HG02623 (cell line): Measurements from ENCODE around the gene RGMA.

Experiments used
- ATAC-seq: cut with Tn5 transposase; IDR thresholded peaks from one replicate; pipeline ENCODE4 v1.9.1; 2021; ENCODE audit warnings: moderate library complexity; ENCODE audit not compliant: unreplicated experiment

The RGMA gene

DNA sequence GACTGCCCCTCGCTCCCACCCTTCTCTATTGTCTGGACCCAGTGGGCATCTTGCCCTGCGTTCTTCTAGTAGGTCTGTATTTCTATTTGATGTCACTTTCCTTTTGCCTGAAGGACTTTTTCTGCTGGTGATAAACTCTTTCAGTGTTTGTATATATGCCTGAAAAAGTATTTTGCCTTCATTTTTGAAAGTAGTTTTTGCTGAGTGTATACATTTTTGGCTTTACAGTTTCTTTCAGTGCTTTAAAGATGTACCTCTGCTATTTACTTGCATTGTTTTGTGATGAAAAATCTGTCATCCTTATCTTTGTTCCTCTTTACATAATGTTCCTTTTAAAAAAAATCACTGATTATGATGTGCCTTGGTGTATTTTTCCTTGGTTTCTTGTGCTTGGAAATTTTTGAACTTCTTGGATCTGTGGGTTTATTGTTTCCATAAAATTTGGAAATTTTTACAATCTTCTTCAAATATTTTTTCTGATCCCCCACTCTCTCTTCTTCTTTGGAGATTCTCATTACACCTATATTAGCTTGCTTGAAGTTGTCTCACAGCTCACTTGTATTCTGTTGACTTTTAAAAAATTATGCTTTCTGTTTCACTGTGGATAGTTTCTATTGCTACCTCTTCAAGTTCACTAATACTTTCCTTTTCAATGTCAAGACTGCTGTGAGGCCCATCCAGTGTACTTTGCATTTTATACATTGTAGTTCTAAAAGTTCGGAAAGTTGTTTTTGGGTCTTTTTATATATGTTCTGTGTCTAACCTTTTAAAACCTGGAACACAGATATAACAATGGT, 67.8 kb downstream of the RGMA start:
- peak; percentile 74 for ATAC-seq

DNA sequence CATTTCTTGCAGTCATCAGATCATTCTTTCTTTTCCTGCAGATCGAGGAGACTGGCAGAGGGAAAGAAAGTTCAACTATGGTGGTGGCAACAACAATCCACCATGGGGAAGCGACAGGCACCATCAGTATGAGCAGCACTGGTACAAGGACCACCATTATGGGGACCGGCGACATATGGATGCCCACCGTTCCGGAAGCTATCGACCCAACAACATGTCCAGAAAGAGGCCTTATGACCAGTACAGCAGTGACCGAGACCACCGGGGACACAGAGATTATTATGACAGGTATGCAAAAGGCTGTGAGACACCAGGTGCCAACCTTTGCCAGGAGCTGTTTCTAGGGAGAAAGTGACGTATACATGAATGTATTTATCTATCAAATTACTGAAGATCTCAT, 69.0 kb downstream of the RGMA start:
- ATAC-seq: no peak

DNA sequence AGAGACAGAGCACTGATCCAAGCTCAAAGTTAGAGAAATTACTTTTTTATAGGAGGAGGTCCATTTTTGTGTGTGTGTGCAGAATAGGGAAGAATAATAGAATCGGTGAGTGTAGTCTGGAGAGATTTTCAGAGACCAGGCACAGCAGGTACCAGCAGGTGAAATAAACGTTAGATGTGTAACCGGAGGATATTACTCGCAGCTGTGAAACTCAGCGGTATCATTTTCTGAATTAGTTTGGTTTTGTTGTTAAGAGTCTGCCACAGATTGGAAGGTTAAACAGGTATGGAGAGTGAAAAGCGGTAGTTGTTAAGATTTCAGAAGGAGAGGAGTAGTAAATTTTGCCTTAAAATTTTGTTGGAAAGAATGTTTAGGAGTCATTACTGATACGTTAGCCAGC, 69.9 kb downstream of the RGMA start:
- ATAC-seq: no peak

DNA sequence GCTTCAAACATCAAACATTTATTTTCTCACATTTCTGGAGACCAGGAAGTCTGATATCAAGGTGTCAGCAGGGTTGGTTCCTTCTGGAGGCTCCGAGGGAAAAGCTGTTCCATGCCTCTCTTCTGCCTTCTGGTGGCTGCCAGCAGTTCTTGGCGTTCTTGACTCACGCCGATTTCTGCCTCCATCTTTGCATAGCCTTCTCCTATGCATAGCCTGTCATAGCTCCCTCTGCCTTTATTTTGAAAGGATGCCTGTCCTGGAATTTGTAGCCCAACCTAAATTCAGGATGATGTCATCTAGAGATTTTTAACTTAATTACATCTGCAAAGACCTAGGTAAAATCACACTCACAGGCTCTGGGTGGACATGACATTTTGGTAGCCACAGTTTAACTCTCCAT, 70.4 kb downstream of the RGMA start:
- ATAC-seq: no peak

DNA sequence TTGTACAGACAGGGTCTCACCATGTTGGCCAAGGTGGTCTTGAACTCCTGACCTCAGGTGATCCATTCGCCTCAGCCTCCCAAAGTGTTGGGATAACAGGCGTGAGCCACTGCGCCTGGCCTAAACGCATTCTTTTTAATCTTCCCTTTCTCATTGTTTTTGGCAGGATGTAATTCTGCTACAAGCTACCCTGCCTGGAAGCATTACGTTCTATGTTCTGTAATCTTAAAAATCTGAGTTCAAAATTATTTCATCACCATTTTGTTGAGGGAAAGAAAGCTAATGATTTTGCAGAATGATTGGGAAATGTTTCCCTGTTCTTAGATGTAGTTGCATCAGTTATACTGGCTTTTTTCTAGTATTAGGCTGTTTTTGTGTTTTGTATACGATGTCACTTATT, 71.5 kb downstream of the RGMA start:
- no peak for ATAC-seq

DNA sequence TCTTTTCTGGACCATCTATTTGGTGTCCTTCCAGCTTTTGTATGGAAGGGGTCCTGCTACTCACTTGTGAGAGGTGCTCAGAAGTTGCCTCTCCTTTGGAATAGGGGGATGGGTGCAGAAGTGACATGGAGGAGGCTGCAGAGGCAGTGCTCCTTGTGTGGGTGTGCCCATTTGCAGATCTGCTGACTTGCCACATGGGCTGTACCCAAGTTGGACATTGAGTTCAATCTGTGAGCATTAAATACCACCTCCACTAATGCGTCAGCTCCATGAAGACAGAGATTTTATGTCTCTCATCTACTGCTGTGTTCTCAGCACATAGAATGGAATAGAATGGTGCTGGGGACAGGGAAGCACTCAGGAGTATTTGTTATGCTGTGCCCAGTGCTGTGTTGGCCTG, 76.2 kb downstream of the RGMA start:
- ATAC-seq: no peak

DNA sequence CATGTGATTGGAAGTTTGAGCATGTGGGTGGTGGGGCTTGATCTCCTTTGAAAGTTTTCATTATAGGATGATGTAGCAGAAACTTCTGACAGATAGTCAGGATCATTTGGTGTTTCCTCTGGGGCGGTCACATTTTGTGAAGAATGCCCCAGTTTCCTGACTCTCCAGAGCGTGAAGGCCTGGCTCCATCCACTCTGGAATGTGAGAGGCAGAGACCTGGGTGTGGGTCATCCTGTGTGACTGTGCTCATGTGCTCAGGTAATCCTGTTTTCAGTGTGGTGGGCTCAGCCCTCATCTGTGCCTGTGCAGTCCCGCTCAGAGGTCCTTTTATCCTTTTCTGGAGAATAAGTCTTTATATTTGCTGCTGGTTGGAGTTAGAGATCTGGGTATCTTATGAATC, 81.0 kb downstream of the RGMA start:
- ATAC-seq: no peak

DNA sequence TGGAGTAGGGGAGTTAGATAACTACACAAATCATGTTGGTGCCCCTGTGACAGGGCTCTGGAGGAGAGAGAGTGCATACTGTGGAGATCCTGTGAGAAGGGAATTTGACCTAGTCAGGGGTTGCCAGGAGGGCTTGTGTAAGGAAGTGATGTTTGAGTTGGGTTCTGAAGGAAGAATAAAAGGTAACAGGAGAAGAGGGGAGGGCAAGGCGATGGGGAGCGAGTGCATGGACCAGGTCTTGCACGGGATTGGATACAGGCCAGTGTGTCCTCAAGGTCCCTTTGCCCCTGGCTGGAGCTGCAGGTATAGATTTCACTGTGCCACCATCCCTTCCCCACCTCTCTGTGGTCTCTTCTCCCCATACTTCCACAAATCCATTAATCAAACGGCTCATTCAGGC, 83.9 kb downstream of the RGMA start:
- no peak for ATAC-seq

DNA sequence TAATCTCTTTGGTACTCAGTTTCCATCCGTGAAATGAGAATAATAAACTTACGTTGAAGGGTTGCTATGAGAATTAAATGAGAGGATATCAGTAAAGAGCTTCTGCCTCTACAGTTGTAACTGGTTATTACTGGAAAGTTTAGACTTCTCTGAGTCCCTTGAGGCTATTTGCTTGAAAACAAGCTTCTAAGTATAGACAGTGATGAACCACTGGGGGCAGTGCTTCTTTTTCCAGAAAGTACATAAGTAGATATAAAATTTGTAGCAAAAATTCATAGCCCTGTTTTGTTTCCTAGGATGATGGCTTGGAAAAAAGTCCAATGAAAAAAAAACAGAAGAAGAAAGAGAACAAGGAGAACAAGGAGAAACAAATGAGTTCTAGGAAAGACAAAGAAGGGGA, 87.1 kb downstream of the RGMA start:
- no peak for ATAC-seq

DNA sequence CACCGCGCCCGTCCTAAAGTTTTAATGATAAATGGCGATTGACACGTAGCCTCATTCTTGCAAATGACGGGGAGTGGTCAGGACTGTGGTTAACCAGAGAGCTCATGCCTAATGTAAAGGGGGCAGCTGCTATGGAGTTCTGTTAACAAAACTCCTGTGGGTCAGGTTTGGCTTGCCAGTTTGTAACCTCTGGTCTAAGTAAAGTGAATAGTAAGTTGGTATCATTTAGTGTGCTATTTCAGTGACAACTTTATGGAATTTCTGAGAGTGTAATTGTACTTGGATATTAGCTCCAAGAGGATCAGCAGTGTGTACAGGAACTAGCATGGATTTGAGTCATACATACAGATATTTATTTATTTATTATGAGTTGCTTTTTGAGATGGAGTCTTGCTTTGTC, 87.9 kb downstream of the RGMA start:
- no peak for ATAC-seq

DNA sequence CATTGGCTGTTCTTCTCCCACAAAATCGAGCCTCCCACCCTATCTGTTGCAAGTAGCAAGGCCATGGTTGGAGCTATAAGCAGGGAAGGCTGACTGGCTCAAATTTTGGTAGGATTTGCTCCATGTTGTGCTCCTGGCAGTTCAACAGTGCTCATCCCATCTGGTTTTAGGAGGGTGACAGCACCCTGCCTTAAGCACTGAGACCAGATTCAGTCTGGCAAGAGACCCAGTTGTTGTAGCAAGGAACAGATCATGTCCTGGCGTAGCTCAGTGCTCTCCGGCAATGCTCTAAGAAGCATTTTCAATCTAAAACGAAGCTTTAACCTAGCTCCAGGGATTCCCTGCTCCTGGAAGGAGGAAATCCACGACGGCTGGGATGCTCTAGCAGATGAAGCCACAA, 91.2 kb downstream of the RGMA start:
- ATAC-seq: no peak

DNA sequence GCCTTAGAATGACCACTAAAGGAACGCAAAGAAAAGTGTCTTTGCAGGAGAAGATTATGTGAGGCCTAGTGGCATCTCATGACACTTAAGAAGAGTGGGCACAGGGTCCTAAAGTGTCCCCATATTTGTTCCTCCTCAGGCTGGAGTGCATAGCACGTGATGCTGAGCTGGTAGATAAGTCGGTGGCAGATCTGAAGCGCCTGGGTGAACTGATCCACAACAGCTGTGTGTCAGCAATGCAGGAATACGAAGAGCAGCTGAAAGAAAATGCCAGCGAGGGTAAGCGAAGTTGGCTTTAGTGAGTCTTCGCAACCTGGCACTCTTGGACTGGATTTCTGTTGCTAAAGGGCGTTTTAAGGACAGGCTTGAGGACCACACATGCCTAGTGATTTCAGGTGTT, 96.3 kb downstream of the RGMA start:
- no peak for ATAC-seq

DNA sequence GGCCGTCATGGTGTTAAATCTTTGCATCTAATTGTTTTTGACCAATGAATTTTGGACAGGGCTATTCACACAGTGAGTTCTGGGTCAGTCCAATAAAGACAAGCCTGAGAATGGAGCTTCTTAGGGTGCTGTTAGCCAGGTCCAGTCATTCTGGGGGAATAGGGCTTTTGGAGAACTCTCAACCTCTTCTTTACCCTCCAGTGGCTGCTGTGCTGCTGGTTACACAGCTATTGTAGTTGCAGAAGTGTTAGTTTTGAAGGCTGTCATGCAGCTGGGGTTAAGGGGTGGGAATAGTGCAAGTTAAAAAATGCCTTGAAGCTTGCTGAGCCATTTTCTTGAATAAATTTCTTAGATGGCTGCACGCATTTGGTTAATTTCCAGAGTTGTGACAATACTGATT, 99.0 kb downstream of the RGMA start:
- no peak for ATAC-seq

DNA sequence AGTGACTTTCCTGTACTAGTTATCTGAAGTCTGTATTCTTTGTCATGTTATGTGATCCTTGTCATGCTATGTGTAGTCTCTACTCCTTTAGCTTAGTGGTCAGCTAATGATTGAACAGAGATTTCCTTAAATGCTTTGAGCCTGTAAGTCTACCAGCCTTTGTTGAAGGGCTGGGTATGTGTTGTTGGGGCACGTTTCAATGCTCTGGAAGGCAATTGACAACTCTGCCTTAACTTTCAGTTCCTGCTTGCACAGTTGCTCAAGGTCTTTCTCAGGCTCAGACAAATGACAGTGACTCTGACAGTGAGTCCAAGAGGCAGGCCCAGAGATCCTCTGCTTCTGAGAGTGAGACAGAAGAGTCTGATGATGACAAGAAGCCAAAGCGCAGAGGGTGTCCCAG, 99.5 kb downstream of the RGMA start:
- peak; percentile 64 for ATAC-seq
